NCI-H2107 (cell line): ENCODE results near the gene DHRS2.

Experiments used
- DNase-seq: peaks from one replicate; lab custom pipeline; 2025; lab: John Stamatoyannopoulos, UW

Gene DHRS2

GRCh38 chr14:23612802-23613201, 23.4 kb upstream of the DHRS2 start:
- no peak for DNase-seq

- DNase-seq = no peak
Measured at GRCh38 chr14:23613242-23614070, 22.7 kb upstream of the DHRS2 start.

DNA sequence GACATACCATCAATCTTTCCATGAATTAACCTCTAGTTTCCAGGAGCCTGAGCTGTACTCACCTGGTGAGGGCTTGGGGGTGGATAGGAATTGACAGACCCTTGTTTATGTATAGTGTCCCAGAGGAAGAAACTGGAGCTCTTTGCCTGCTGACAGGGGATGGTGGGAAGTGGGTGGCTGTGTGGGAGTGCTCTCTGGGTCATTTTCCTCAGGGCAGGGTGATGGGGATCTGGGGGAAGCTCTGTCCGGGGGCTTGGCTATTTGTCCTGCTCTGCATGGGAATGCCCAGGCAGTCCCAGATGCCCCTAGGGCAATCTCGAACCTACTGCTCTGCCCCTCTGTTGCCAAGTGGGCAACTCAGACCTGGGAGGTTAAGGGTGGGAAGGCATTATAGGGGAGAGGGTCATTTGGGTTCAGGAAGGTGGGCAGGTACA, 21.8 kb upstream of the DHRS2 start:
- DNase-seq = no peak

GRCh38 chr14:23615856-23616255, 20.3 kb upstream of the DHRS2 start:
- DNase-seq = no peak

GRCh38 chr14:23617539-23617938, 18.6 kb upstream of the DHRS2 start:
- DNase-seq = no peak

DNA sequence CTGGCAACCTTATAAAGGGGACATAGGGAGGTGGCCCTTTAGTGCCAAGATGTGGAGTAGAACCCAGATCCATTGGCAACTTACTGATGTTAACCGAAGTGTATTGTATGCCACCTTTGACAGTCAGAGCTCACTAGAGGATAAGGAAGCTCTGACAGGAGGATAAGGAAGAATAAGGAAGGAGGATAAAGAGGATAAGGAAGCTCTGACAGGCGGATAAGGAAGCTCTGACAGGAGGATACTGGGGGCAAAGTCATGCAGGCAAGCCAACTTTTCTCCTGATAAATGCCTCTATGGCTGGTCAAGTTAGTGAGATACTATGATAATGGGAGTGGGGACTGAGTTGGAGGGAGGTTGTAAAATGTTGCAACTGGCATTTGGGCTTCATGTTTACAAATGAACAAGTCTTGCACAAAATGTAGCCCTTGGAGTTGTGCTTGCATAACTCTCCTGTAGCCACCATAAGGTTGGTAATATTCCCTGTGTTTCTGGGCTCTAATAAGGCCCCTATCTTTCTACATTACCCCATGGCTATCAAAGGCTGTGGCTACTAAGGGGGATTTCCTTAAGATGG, 17.7 kb upstream of the DHRS2 start:
- no peak for DNase-seq

DNA sequence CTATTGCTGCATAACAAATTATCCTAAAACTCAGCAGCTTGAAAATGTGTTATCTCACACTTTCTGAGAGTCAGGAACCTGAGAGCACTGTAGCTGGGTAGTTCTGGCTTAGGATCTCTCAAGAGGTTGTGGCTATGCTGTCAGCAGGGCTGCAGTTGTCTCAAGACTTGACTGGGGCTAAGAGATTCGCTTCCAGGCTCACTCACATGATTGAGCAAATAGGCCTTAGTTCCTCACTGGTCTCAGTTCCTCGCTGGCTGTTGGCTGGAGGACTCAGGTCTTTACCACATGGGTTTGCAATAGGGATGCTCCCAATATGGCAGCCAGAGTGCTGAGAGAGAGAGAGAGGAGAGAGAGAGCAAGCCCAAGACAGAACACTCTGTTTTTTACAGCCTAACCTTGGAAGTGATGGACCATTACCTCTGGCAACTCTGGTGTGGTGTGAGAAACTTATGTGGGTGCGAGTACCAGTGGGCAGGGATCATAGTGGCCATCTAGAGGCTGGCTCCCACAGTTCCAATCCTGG, 15.9 kb upstream of the DHRS2 start:
- DNase-seq = no peak

GRCh38 chr14:23621204-23621931, 14.8 kb upstream of the DHRS2 start:
- no peak for DNase-seq

- no peak for DNase-seq
Measured at GRCh38 chr14:23621932-23622730, 14.0 kb upstream of the DHRS2 start.

GRCh38 chr14:23622990-23623389, 13.2 kb upstream of the DHRS2 start:
- DNase-seq = no peak

DNA sequence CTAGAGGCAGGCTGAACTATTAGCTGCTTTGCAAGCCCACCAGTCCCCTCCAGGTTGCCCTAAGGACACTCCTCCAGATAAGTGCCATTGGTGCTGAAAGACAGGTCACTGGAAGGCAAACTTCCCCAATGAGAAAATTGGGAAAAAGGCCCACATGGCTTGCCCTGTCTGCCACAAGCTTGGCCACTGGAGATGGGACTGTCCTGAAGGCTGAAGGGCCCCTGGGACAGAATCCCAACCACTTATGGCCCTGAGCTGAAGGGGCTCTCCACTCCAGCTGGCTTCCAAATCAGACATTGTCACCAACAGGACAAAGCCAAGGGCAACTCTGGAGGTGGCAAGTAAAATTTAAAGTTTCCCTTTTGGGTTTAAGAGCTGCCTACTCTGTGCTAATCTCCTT, 12.2 kb upstream of the DHRS2 start:
- no peak for DNase-seq

GRCh38 chr14:23624830-23625404, 11.2 kb upstream of the DHRS2 start:
- DNase-seq = no peak

- DNase-seq = no peak
Measured at GRCh38 chr14:23626946-23627345, 9.2 kb upstream of the DHRS2 start.

DNA sequence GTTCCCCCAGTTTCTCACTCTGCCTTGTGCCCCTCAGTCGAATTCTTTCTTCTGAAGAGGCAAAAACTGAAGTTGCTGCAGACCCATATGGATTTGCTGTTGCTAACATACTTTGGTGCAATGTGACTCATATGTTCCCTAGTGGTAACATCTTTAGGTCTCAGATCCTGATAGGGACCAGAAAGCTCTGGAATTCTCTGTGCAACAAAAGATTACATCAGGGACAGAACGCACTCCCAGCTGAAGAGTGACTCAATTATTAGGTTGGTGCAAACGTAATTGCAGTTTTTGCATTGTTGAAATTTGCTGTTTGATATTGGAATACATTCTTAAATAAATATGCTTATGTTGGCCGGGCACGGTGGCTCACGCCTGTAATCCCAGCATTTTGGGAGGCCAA, 8.2 kb upstream of the DHRS2 start:
- no peak for DNase-seq

DNA sequence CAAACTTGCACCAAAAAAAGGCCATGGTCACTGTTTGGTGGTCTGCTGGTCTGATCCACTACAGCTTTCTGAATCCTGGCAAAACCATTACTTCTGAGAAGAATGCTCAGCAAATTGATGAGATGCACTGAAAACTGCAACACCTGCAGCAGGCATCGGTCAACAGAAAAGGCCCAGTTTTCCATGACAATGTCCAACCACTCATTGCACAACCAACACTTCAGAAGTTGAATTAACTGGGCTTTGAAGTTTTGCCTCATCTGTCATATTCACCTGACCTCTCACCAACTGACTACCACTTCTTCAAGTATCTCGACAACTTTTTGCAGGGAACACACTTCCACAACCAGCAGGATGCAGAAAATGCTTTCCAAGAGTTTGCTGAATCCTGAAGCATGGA, 7.0 kb upstream of the DHRS2 start:
- no peak for DNase-seq

DNA sequence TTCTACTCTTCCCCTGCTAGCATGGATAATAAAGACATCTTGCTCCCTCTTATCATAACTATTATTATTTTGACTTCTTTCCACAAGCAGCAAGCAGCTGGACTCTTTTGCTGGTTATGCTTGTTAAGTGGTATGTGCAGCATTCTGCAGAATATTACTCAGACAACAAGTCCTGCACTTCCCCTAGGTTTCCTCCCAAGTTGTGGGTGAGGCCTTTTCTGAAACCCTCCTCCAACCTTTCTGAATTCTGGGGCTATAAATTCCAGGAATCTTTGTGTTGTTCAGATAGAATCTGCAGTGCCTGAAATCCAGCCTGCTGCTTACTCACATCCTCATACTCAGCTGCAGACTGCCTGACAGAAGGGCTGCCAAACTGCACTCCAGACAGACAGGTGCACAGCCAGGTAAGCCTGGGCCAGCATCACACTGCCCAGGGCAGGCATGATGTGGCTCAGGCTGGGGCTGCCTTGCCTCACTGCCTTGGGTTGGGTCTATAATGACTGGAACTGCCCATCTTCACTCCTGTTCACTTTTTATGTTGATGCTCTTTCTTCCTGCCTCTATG, 6.2 kb upstream of the DHRS2 start:
- no peak for DNase-seq

- no peak for DNase-seq
Measured at GRCh38 chr14:23630687-23631086, 5.5 kb upstream of the DHRS2 start.

GRCh38 chr14:23631234-23631633, 4.9 kb upstream of the DHRS2 start:
- DNase-seq = no peak

GRCh38 chr14:23631702-23632460, 4.3 kb upstream of the DHRS2 start:
- DNase-seq = peak; percentile 85

DNA sequence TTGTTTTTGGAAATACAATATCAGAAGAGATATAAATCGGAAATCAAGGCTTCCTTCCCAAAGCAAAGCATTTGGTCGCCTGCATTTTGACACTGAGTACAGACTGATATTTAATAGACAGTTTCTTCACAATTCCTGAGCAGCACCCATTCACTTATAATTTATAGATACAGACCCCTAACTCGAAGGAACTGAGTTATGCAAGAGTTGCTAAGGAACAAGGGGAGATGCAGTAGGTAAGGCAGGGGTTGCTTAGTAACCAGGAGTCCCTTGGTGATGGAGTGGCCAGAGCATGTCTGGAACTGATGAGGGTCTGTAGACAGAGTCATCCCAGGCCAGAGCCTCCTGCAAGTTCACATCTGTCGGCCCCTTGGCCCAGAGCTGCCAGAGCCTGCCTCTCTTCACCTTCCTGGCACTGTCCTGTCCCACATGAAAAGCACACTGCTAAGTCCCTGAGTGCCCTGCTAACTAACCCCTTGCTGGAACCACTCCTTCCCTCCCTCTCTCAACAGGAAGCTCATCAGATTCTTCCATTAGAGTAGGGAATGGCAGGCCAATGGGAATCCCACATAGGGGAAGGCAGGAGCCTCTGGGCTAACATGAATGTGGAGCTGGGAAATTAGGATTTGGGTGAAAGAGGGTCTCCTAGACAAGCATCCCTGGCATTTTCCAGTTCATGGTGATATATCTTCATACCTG, 3.6 kb upstream of the DHRS2 start:
- no peak for DNase-seq
